ENCODE data around the gene THSD7A.

- TF ChIP-seq CTCF (IDR thresholded peaks at IDR 0.05) (no peak), POLR2A (IDR thresholded peaks at IDR 0.05) (no peak)
Measured at GRCh38 chr7:11655642-11656041, 176.4 kb downstream of the THSD7A start.
